CD4-positive, alpha-beta T cell treated with Interleukin-12 subunit alpha and Interleukin-12 subunit beta, for 1 hour (primary cell): ENCODE results near the gene CCDC97.
"Not testable (repeated sequence)": the region's sequence is repeated elsewhere in the genome, so short reads cannot be mapped to it uniquely, and the experiment has no call there.

ENCODE experiments used
- DNase-seq: peaks from one replicate; pipeline ENCODE4 v3.0.0-alpha.2; 2020

The CCDC97 gene

DNA sequence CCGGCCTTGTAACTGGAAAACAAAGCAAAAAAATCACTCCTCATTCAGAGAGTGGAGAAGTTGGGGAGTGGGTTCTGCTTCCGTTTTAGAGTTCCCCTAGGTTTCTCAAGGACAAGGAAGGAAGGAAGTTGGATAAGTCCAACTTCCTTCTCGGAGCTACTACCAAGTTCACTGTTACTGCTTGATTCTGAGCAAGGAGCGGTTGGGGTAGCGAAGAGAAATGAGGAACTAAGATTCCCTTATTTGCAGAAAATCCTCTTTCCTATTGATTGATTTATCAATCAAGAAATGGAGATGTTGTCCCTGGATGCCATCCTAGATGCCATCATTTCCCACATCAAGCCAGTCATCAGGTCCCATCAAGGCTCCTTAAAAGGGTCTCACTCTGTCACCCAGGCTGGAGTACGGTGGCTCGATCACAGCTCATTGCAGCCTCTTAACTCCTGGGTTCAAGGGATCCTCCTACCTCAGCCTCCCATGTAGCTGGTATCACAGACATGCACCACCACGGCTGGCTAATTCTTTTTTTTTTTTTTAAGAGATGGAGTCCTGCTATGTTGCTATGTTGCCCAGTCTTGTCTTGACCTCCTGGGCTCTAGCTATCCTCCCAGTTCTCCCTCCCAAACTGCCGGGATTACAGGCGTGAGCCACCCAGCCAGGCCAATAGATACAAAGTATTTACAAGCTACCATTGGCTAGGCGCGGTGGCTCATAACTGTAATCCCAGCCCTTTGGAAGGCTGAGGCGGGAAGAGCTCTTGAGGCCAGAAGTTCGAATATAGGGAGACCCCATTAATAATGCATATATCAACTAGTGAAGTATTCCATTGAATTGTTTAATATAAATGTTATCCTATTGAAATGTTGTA is 54.8 kb downstream of the CCDC97 start:
- DNase-seq: no peak

- no peak for DNase-seq
These were observed 56.1 kb downstream of the CCDC97 start for GRCh38 chr19:41366089-41366488.

DNA sequence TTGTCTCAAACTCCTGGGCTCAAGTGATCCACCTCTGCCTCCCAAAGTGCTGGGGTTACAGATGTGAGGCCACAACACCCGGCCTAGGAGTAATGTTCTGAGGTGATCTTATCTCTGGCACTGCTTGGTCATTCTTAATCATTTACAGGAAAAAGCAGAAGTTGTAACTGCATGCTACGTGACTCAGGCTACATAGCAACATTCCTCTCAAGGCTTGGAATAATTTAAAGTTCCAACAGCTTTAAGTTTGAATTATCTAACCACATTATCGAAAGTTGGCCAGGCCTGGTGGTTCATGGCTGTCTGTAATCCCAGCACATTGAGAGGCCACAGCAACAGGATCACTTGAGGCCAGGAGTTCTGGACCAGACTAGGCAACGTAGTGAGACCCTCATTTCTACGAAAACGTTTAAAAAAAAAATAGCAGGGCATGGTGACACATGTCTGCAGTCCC is 57.9 kb downstream of the CCDC97 start:
- DNase-seq: no peak

GRCh38 chr19:41369769-41370168 is 59.8 kb downstream of the CCDC97 start:
- no peak for DNase-seq

- DNase-seq: not testable (repeated sequence)
These were observed 61.1 kb downstream of the CCDC97 start for GRCh38 chr19:41371119-41371518.

GRCh38 chr19:41371541-41371940 is 61.6 kb downstream of the CCDC97 start:
- DNase-seq: no peak

GRCh38 chr19:41372501-41372900 is 62.5 kb downstream of the CCDC97 start:
- no peak for DNase-seq

- no peak for DNase-seq
These were observed 64.0 kb downstream of the CCDC97 start for GRCh38 chr19:41373993-41374392.
